Muscle of leg (tissue), 11 donors: Measurements from ENCODE around the gene WNT8B. TPM values are rescaled to one million over a fixed set of nuclear protein-coding genes. Genes with fewer than 3 reads are reported as not detected.

Source experiments
- DNase-seq: peaks from one replicate; pipeline ENCODE4 v3.0.0; 2013
- H3K27ac ChIP-seq: one replicate; pipeline ENCODE4 v1.5.1; 2013; ENCODE audit warnings: mild to moderate bottlenecking, low read length, control low read depth
- H3K27me3 ChIP-seq: one replicate; pipeline ENCODE4 v1.6.1; 2013; ENCODE audit warnings: low read length; ENCODE audit not compliant: control insufficient read depth, insufficient read depth
- H3K36me3 ChIP-seq: one replicate; pipeline ENCODE4 v1.6.1; 2013; ENCODE audit warnings: low read length; ENCODE audit not compliant: control insufficient read depth, insufficient read depth
- H3K4me1 ChIP-seq: one replicate; pipeline ENCODE4 v1.6.1; 2013; ENCODE audit warnings: low read length; ENCODE audit not compliant: control insufficient read depth, insufficient read depth
- H3K4me3 ChIP-seq: one replicate; pipeline ENCODE4 v1.5.1; 2013; ENCODE audit warnings: low read length, control low read depth
- H3K9me3 ChIP-seq: replicated peaks from 2 replicates; pipeline ENCODE4 v1.6.1; 2013; ENCODE audit warnings: low read depth, low read length; ENCODE audit not compliant: control insufficient read depth
- WGBS: methylation state at CpG from one replicate; pipeline ENCODE4 v1.1.5; 2013; ENCODE audit warnings: missing lambda C conversion rate; ENCODE audit not compliant: insufficient coverage; 5-methylcytosine and 5-hydroxymethylcytosine counted together
- polyA plus RNA-seq, 8 donors: library from polyadenylated mRNA; unstranded; fragments of 120-200 nt; gene quantifications; one replicate each; pipeline versions ENCODE4 v1.2.1 to v1.2.3, GENCODE V29; 2013; ENCODE audit warnings: inconsistent platforms in 1 of 8, low replicate concordance in 1 of 8; ENCODE audit not compliant: insufficient read length in 8 of 8, insufficient read depth in 1 of 8
- total RNA-seq: library from RNA; stranded (reverse); fragments of 120-200 nt; gene quantifications from one replicate; pipeline ENCODE4 v1.2.4, GENCODE V29; 2013

The WNT8B gene
- total and polyA plus RNA-seq, 9 donors, result 0.05 to 0.11 TPM; not detected in 7

- no CpG with 5 or more reads among the region's 3 CpGs for WGBS
- no peak overlapping the region for H3K27ac ChIP-seq
- H3K36me3 ChIP-seq, result peaks cover 2% of the 10 kb centered on the region
- no peak overlapping the region for H3K4me3 ChIP-seq
- no peak for DNase-seq
- peaks cover 11% of the 10 kb centered on the region for H3K4me1 ChIP-seq
- H3K27me3 ChIP-seq, result peaks cover 17% of the 10 kb centered on the region
- no peaks in the 10 kb centered on the region for H3K9me3 ChIP-seq
Measured at GRCh38 chr10:100515612-100516011, 52.8 kb downstream of the WNT8B start.

DNA sequence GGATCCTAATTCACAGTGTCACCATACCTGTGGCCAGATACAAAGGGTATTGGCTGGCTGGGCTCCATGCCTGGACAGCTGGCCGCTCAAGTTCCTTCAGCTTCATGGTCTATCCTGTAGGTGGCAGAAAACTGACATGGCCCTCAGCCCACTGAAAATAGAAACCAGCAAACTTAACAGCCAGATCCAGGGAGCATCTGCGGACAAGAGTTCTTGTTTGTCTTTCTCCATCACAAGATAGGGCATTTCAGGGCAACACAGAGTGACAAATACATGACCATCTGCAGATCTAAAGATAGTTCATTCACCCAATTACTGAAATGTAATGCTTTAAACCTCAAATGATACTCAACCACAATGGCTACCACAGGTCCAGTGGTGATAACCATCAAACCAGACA lies 54.0 kb downstream of the WNT8B start:
- no peak overlapping the region for H3K27ac ChIP-seq

GRCh38 chr10:100518761-100519241 lies 56.0 kb downstream of the WNT8B start:
- Histone ChIP-seq H3K27me3 (peaks cover 18% of the 10 kb centered on the region), H3K4me3 (peak overlapping the region; percentile 20), H3K9me3 (no peaks in the 10 kb centered on the region), H3K27ac (no peak overlapping the region), H3K36me3 (peaks cover 5% of the 10 kb centered on the region), H3K4me1 (peaks cover 11% of the 10 kb centered on the region)
- DNase-seq, result peak; percentile 73
- WGBS, result 20% methylated on average over 1 of the region's 7 CpGs

More for the DNA sequence above, 54.0 kb downstream of the WNT8B start:
- peaks cover 18% of the 10 kb centered on the region for H3K27me3 ChIP-seq
- H3K9me3 ChIP-seq, result no peaks in the 10 kb centered on the region
- H3K36me3 ChIP-seq, result no peaks in the 10 kb centered on the region
- 75% methylated on average over 2 of the region's 2 CpGs for WGBS
- H3K4me3 ChIP-seq, result no peak overlapping the region
- no peak for DNase-seq
- H3K4me1 ChIP-seq, result peaks cover 11% of the 10 kb centered on the region

- WGBS, result 1% methylated on average over 58 of the region's 72 CpGs
- Histone ChIP-seq H3K4me1 (peaks cover 11% of the 10 kb centered on the region), H3K27me3 (peaks cover 18% of the 10 kb centered on the region), H3K36me3 (peaks cover 12% of the 10 kb centered on the region), H3K9me3 (no peaks in the 10 kb centered on the region), H3K27ac (no peak within 1 kb of the TSS), H3K4me3 (peak within 1 kb of the TSS; percentile 20)
- DNase-seq, result peak; percentile 43
Measured at GRCh38 chr10:100519311-100520051, 56.7 kb downstream of the WNT8B start, which contains the start of gene SEC31B. TSS of gene SEC31B (minus strand) at chr10:100519861. CDS start at chr10:100516952, 2,909 bp downstream.

DNA sequence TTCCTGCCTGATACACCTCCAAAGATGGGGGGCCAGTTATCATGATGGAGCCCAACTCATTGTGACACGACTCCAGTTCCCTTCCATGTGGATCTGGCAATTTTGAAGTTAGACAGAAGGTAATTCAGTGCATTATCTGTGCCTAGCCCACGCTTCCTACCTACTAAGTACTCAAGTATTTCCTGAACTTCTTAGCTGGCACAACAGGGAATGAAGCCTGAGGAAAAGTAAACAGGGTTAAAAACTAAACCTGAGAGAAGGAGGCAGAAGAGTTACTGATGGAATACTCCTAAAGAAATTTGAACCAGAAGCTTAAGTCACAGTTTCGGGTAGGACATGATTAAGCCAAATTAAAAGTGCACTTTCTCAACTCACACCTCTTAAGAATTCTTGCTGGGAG lies 58.0 kb downstream of the WNT8B start:
- Histone ChIP-seq H3K27me3 (peaks cover 18% of the 10 kb centered on the region), H3K4me3 (no peak overlapping the region), H3K36me3 (peaks cover 24% of the 10 kb centered on the region), H3K4me1 (peaks cover 11% of the 10 kb centered on the region), H3K9me3 (no peaks in the 10 kb centered on the region), H3K27ac (no peak overlapping the region)
- DNase-seq, result no peak
- WGBS, result 82% methylated on average over 1 of the region's 3 CpGs

- Histone ChIP-seq H3K36me3 (peaks cover 39% of the 10 kb centered on the region), H3K4me3 (no peak overlapping the region), H3K4me1 (peaks cover 11% of the 10 kb centered on the region), H3K9me3 (no peaks in the 10 kb centered on the region), H3K27ac (no peak overlapping the region), H3K27me3 (peaks cover 18% of the 10 kb centered on the region)
- WGBS, result no CpG with 5 or more reads among the region's 5 CpGs
- DNase-seq, result no peak
Measured at GRCh38 chr10:100522107-100522801, 59.4 kb downstream of the WNT8B start.

DNA sequence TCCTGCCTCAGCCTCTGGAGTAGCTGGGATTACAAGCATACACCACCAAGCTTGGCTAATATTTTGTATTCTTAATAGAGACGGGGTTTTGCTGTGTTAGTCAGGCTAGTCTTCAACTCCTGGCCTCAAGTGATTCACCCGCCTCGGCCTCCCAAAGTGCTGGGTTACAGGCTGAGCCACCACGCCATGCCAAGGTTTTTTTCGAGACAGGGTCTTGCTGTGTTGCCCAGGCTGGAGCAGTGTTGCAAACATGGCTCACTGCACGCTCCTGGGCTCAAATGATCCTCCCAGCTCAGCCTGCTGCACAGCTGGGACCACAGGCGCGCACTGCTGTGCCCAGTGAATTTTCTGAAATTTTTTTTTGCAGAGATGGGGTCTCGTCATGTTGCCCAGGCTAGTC lies 60.1 kb downstream of the WNT8B start:
- WGBS, result 98% methylated on average over 5 of the region's 9 CpGs
- peaks cover 41% of the 10 kb centered on the region for H3K36me3 ChIP-seq
- H3K27me3 ChIP-seq, result peaks cover 18% of the 10 kb centered on the region
- DNase-seq, result no peak
- H3K4me3 ChIP-seq, result no peak overlapping the region
- H3K27ac ChIP-seq, result no peak overlapping the region
- no peaks in the 10 kb centered on the region for H3K9me3 ChIP-seq
- peaks cover 11% of the 10 kb centered on the region for H3K4me1 ChIP-seq

- H3K4me3 ChIP-seq, result no peak overlapping the region
- WGBS, result 56% methylated on average over 2 of the region's 6 CpGs
- DNase-seq, result no peak
- H3K4me1 ChIP-seq, result peaks cover 13% of the 10 kb centered on the region
- H3K27me3 ChIP-seq, result peaks cover 13% of the 10 kb centered on the region
- H3K9me3 ChIP-seq, result no peaks in the 10 kb centered on the region
- H3K27ac ChIP-seq, result no peak overlapping the region
- peaks cover 44% of the 10 kb centered on the region for H3K36me3 ChIP-seq
Measured at GRCh38 chr10:100524206-100524605, 61.4 kb downstream of the WNT8B start.

DNA sequence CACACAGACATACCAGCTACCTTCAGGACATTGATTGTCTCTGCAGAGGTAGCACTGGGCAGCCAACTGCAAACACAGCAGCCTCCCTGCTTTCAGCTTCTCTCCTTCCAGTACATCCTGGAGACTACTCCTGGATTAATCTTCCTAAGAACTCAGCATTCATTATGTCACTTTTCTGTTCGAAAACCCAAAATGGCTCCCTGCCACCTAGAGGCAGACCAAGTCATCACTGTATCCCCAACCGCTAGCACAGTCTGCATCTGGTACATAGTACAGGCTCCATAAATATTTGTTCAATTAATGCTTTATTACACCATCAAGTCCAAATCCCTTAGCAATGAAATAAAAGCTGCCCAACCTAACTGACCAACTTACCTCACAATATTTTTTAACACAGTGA lies 61.8 kb downstream of the WNT8B start:
- Histone ChIP-seq H3K4me3 (no peak overlapping the region), H3K36me3 (peaks cover 44% of the 10 kb centered on the region), H3K27ac (no peak overlapping the region), H3K4me1 (peaks cover 11% of the 10 kb centered on the region), H3K27me3 (peaks cover 9% of the 10 kb centered on the region), H3K9me3 (no peaks in the 10 kb centered on the region)
- WGBS, result 83% methylated on average over 2 of the region's 2 CpGs
- no peak for DNase-seq

- DNase-seq, result peak; percentile 24
- Histone ChIP-seq H3K4me1 (peaks cover 10% of the 10 kb centered on the region), H3K4me3 (peak overlapping the region; percentile 90), H3K27ac (peak overlapping the region; percentile 92), H3K27me3 (no peaks in the 10 kb centered on the region), H3K36me3 (peaks cover 44% of the 10 kb centered on the region), H3K9me3 (no peaks in the 10 kb centered on the region)
- no CpG with 5 or more reads among the region's 7 CpGs for WGBS
Measured at GRCh38 chr10:100528123-100528886, 65.5 kb downstream of the WNT8B start.
